PC-9 (cell line): ENCODE data around the gene SLC22A3. TPM values are rescaled to one million over a fixed set of nuclear protein-coding genes. Genes with fewer than 3 reads are reported as not detected.
"Not testable (repeated sequence)": the region's sequence is repeated elsewhere in the genome, so short reads cannot be mapped to it uniquely, and the experiment has no call there.

Experiments used
- BruUV-seq: library from RNA; stranded (reverse); fragments of 400-500 nt; replicated peaks from 2 replicates; lab custom pipeline; 2021; lab: Mats Ljungman, UMichigan
- CTCF ChIA-PET: fragments of 300-600 bp; sonication (Branson Sonifier 250); formaldehyde crosslinking; loops from one replicate; lab custom pipeline; 2022; ENCODE audit warnings: antibody characterized with exemption; lab: Charles Lee
- POLR2A ChIA-PET: fragments of 300-600 bp; sonication (Branson Sonifier 250); formaldehyde crosslinking; loops from one replicate; lab custom pipeline; 2022; ENCODE audit warnings: antibody characterized with exemption; ENCODE audit not compliant: unreplicated experiment; lab: Charles Lee
- DNase-seq, 2 experiments: peaks; one replicate each; pipeline versions ENCODE4 v3.0.0 to v3.0.0-alpha.2; 2015 to 2022; ENCODE audit warnings: mixed read lengths in 1 of 2
- H2AFZ ChIP-seq: fragments of 200-600 bp; sonication (generic); 2 replicates; pipeline ENCODE4 v1.8.1; 2017; ENCODE audit warnings: antibody characterized with exemption
- H3F3A ChIP-seq: fragments of 200-600 bp; sonication (generic); 2 replicates; pipeline ENCODE4 v1.8.1; 2017; ENCODE audit warnings: antibody characterized with exemption, mild to moderate bottlenecking, low read depth; ENCODE audit not compliant: insufficient read depth
- H3K27ac ChIP-seq: fragments of 200-600 bp; sonication (generic); 2 replicates; pipeline ENCODE4 v1.6.1; 2016; ENCODE audit warnings: mixed run types
- H3K27me3 ChIP-seq: fragments of 200-600 bp; sonication (generic); 2 replicates; pipeline ENCODE4 v1.6.1; 2016; ENCODE audit warnings: low read depth, mixed run types; ENCODE audit not compliant: insufficient read depth
- H3K36me3 ChIP-seq: fragments of 200-600 bp; sonication (generic); 2 replicates; pipeline ENCODE4 v1.6.1; 2016; ENCODE audit warnings: low read depth, mixed run types
- H3K4me1 ChIP-seq: fragments of 200-600 bp; sonication (generic); replicated peaks from 2 replicates; pipeline ENCODE4 v1.6.1; 2016; ENCODE audit warnings: mixed run types; ENCODE audit not compliant: insufficient read depth
- H3K4me2 ChIP-seq: fragments of 200-600 bp; sonication (generic); 2 replicates; pipeline ENCODE4 v1.6.1; 2017; ENCODE audit warnings: mixed run types
- H3K4me3 ChIP-seq: fragments of 200-600 bp; sonication (generic); 2 replicates; pipeline ENCODE4 v1.6.1; 2016; ENCODE audit warnings: mixed run types
- H3K79me2 ChIP-seq: fragments of 200-600 bp; sonication (generic); 2 replicates; pipeline ENCODE4 v1.6.1; 2017; ENCODE audit warnings: low read depth, mixed run types
- H3K9me2 ChIP-seq: fragments of 200-600 bp; sonication (generic); 2 replicates; pipeline ENCODE4 v1.8.1; 2017; ENCODE audit warnings: mild to moderate bottlenecking; ENCODE audit not compliant: insufficient read depth
- H3K9me3 ChIP-seq: fragments of 200-600 bp; sonication (generic); 2 replicates; pipeline ENCODE4 v1.8.1; 2016; ENCODE audit warnings: low read depth; ENCODE audit not compliant: insufficient read depth
- H4K20me1 ChIP-seq: fragments of 200-600 bp; sonication (generic); 2 replicates; pipeline ENCODE4 v1.8.1; 2017; ENCODE audit not compliant: insufficient read depth
- CTCF ChIP-seq: fragments of 200-600 bp; sonication (generic); conservative IDR thresholded peaks from 2 replicates; pipeline ENCODE4 v1.6.1; 2017; ENCODE audit warnings: mixed run types, antibody characterized with exemption, mild to moderate bottlenecking, moderate library complexity
- EZH2 ChIP-seq: fragments of 200-600 bp; sonication (generic); IDR thresholded peaks from 2 replicates; pipeline ENCODE4 v1.8.0; 2017; ENCODE audit warnings: antibody characterized with exemption, low read depth
- intact Hi-C: fragments of 100-400 bp; cut with micrococcal nuclease; formaldehyde crosslinking; loops from one replicate; pipeline ENCODE4 v1.10.0; 2022; ENCODE audit not compliant: unreplicated experiment
- total RNA-seq: library from RNA; stranded (reverse); gene quantifications from 2 replicates; pipeline ENCODE4 v1.2.3, GENCODE V29; 2021

Gene SLC22A3
- total RNA-seq, 1 experiment from 2014 or later: not detected

DNA sequence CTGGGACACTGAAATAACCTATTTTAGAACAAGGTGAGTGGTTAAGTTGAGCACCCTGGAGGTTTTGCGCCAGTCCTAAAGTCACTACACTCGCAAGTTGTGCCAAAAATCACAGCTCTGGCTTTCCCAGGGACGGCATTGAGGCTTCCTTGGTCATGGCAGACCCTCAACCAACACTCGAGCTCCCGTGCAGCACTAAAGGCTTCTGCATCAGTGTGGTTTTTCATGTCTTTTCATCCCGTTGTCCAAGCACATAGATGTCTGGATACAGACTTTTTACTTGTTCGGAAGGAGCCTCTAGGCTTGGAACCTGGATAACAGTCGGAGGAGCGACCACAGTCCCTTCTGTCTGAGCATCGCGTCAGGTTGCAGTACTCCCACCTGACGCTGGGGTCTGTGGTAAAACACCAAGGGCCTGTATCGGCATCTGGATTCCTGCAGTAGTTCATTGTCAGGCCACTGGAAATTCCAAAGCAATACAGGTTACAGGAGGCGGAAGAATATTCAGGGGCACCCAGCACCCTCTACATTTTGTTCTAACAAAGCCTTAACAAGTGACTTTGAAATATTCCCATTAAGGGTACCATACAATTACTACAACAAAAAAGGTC lies 119.2 kb downstream of the SLC22A3 start:
- peak; percentile 34; the same call in 1 of the 2 replicates for TF ChIP-seq CTCF
- BruUV-seq: not testable (repeated sequence)

GRCh38 chr6:160469153-160469552 lies 121.0 kb downstream of the SLC22A3 start:
- ChIA-PET POLR2A (no interaction called here), CTCF (no interaction called here)
- Histone ChIP-seq H3K27ac (no peak overlapping the region), H4K20me1 (no peaks in the 10 kb centered on the region), H3K9me3 (no peaks in the 10 kb centered on the region), H3K27me3 (no peaks in the 10 kb centered on the region), H3K9me2 (no peaks in the 10 kb centered on the region), H2AFZ (no peak overlapping the region), H3K4me2 (no peak overlapping the region), H3K36me3 (no peaks in the 10 kb centered on the region), H3K4me3 (no peak overlapping the region), H3K79me2 (no peaks in the 10 kb centered on the region), H3K4me1 (no peaks in the 10 kb centered on the region), H3F3A (no peaks in the 10 kb centered on the region)
- TF ChIP-seq EZH2: no peak
- no peak for TF ChIP-seq CTCF
- DNase-seq: no peak
- intact Hi-C loops: no loop called here
- BruUV-seq: no TSS peak

More for the DNA sequence above, 119.2 kb downstream of the SLC22A3 start:
- H3K27ac ChIP-seq, H3K79me2 ChIP-seq, CTCF ChIA-PET, DNase-seq, H3K4me2 ChIP-seq, POLR2A ChIA-PET, H3F3A ChIP-seq, H3K4me3 ChIP-seq, intact Hi-C loops, H3K4me1 ChIP-seq, H3K36me3 ChIP-seq, H3K27me3 ChIP-seq, H3K9me3 ChIP-seq, H4K20me1 ChIP-seq, H2AFZ ChIP-seq, H3K9me2 ChIP-seq: not testable (repeated sequence)

DNA sequence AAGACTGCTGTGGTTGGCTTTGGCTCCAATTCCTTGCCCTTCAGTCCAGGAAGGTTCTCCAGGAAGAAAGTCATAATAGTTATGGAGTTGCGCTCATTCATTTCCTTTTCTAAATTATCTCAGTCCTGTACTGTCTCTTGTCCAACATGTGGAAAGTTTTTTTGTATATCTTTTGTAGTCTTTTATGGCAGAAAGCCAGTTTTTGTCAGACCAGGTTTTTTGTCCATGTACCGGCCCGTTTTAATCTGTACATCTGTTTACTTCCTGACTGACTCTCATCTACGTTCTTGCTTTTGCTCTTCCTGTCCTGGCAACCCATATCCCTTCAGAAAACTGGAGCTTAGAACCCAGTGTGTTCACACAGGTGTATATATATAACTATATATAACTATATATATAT lies 127.9 kb downstream of the SLC22A3 start:
- H3K27me3 ChIP-seq: peaks cover 22% of the 10 kb centered on the region
- H3F3A ChIP-seq, intact Hi-C loops, DNase-seq, H3K36me3 ChIP-seq, H3K4me1 ChIP-seq, H3K9me3 ChIP-seq, H3K9me2 ChIP-seq, BruUV-seq, POLR2A ChIA-PET, H3K27ac ChIP-seq, H3K79me2 ChIP-seq, H2AFZ ChIP-seq, H4K20me1 ChIP-seq, CTCF ChIA-PET, H3K4me3 ChIP-seq, H3K4me2 ChIP-seq: not testable (repeated sequence)

- POLR2A ChIA-PET, H3K4me1 ChIP-seq, H3K36me3 ChIP-seq, H2AFZ ChIP-seq, H3K27ac ChIP-seq, H3K4me3 ChIP-seq, CTCF ChIA-PET, H3K4me2 ChIP-seq, H3K79me2 ChIP-seq, H3K9me2 ChIP-seq, DNase-seq, intact Hi-C loops, H4K20me1 ChIP-seq, H3K9me3 ChIP-seq, H3F3A ChIP-seq, BruUV-seq: not testable (repeated sequence)
- H3K27me3 ChIP-seq: peaks cover 31% of the 10 kb centered on the region
These were observed 128.9 kb downstream of the SLC22A3 start for GRCh38 chr6:160477072-160477471.
